PC-3 (cell line): ENCODE data around the gene C16orf95. TPM values are rescaled to one million over a fixed set of nuclear protein-coding genes. Genes with fewer than 3 reads are reported as not detected.

Experiments used
- ATAC-seq: fragments of 200-7000 bp; cut with Tn5 transposase; 2 replicates; pipeline ENCODE4 v1.9.1; 2020; ENCODE audit warnings: mild to moderate bottlenecking, moderate library complexity
- BruUV-seq: library from RNA; stranded (reverse); fragments of 400-500 nt; replicated peaks from 2 replicates; lab custom pipeline; 2021; lab: Mats Ljungman, UMichigan
- CTCF ChIA-PET: fragments of 300-600 bp; sonication (Branson Sonifier 250); formaldehyde crosslinking; loops from one replicate; lab custom pipeline; 2022; ENCODE audit warnings: antibody characterized with exemption; lab: Charles Lee
- POLR2A ChIA-PET: fragments of 300-600 bp; sonication (Branson Sonifier 250); formaldehyde crosslinking; loops from one replicate; lab custom pipeline; 2022; ENCODE audit warnings: antibody characterized with exemption; ENCODE audit not compliant: unreplicated experiment; lab: Charles Lee
- DNase-seq: peaks from one replicate; pipeline ENCODE4 v3.0.0-alpha.2; 2015
- H2AFZ ChIP-seq: fragments of 300-600 bp; sonication (generic); 2 replicates; pipeline ENCODE4 v1.6.0; 2016; ENCODE audit warnings: antibody characterized with exemption, low read length
- H3F3A ChIP-seq: fragments of 300-600 bp; sonication (generic); one replicate; pipeline ENCODE4 v1.6.0; 2017; ENCODE audit warnings: antibody characterized with exemption, low read length, control low read depth, mild to moderate bottlenecking; ENCODE audit not compliant: unreplicated experiment
- H3K27ac ChIP-seq: fragments of 300-600 bp; sonication (generic); 2 replicates; pipeline ENCODE4 v1.5.1; 2016; ENCODE audit warnings: mild to moderate bottlenecking, low read length
- H3K27me3 ChIP-seq: fragments of 300-600 bp; sonication (generic); 2 replicates; pipeline ENCODE4 v1.6.1; 2016; ENCODE audit warnings: low read length, mixed read lengths
- H3K36me3 ChIP-seq: fragments of 300-600 bp; sonication (generic); 2 replicates; pipeline ENCODE4 v1.6.1; 2016; ENCODE audit warnings: low read depth, mixed run types, low read length, mixed read lengths
- H3K4me1 ChIP-seq: fragments of 300-600 bp; sonication (generic); 2 replicates; pipeline ENCODE4 v1.5.1; 2016; ENCODE audit warnings: low read length; ENCODE audit not compliant: insufficient read depth
- H3K4me2 ChIP-seq: fragments of 300-600 bp; sonication (generic); 2 replicates; pipeline ENCODE4 v1.6.0; 2016; ENCODE audit warnings: low read length
- H3K4me3 ChIP-seq: fragments of 300-600 bp; sonication (generic); 2 replicates; pipeline ENCODE4 v1.5.1; 2016; ENCODE audit warnings: mild to moderate bottlenecking, low read length, mixed read lengths
- H3K79me2 ChIP-seq: fragments of 300-600 bp; sonication (generic); 2 replicates; pipeline ENCODE4 v1.6.1; 2017; ENCODE audit warnings: low read length, mixed read lengths
- H3K9ac ChIP-seq: fragments of 300-600 bp; sonication (generic); 2 replicates; pipeline ENCODE4 v1.6.0; 2016; ENCODE audit warnings: mild to moderate bottlenecking, low read length
- H3K9me2 ChIP-seq: fragments of 300-600 bp; sonication (generic); replicated peaks from 2 replicates; pipeline ENCODE4 v1.6.1; 2016; ENCODE audit warnings: mixed run types, low read length, mixed read lengths
- H3K9me3 ChIP-seq: fragments of 300-600 bp; sonication (generic); 2 replicates; pipeline ENCODE4 v1.6.1; 2016; ENCODE audit warnings: low read length, mixed read lengths
- H4K20me1 ChIP-seq: fragments of 300-600 bp; sonication (generic); 2 replicates; pipeline ENCODE4 v1.6.1; 2016; ENCODE audit warnings: low read length, mixed read lengths
- EZH2 ChIP-seq: fragments of 300-600 bp; sonication (generic); IDR thresholded peaks from one replicate; pipeline ENCODE4 v1.6.1; 2017; ENCODE audit warnings: antibody characterized with exemption, mild to moderate bottlenecking, low read length; ENCODE audit not compliant: unreplicated experiment
- EZH2phosphoT487 ChIP-seq: fragments of 300-600 bp; sonication (generic); IDR thresholded peaks from 2 replicates; pipeline ENCODE4 v1.6.1; 2018; ENCODE audit warnings: mild to moderate bottlenecking, antibody characterized with exemption, low read length, borderline replicate concordance
- intact Hi-C: fragments of 100-400 bp; cut with micrococcal nuclease; formaldehyde crosslinking; loops from 2 replicates; pipeline ENCODE4 v1.9.0; 2023
- total RNA-seq: library from RNA; depleted of rRNA; stranded (reverse); fragments of >200 nt; gene quantifications from 2 replicates; pipeline ENCODE4 v1.2.3, GENCODE V29; 2014
- TF ChIP-seq, protein P1 (sequence below): fragments of 300-600 bp; sonication (generic); conservative IDR thresholded peaks from 2 replicates; pipeline ENCODE4 v1.5.1; 2017; ENCODE audit warnings: antibody characterized with exemption, low read depth, mild to moderate bottlenecking, low read length

The C16orf95 gene
- total RNA-seq, 1 experiment from 2014 or later, result 2.4 TPM

DNA sequence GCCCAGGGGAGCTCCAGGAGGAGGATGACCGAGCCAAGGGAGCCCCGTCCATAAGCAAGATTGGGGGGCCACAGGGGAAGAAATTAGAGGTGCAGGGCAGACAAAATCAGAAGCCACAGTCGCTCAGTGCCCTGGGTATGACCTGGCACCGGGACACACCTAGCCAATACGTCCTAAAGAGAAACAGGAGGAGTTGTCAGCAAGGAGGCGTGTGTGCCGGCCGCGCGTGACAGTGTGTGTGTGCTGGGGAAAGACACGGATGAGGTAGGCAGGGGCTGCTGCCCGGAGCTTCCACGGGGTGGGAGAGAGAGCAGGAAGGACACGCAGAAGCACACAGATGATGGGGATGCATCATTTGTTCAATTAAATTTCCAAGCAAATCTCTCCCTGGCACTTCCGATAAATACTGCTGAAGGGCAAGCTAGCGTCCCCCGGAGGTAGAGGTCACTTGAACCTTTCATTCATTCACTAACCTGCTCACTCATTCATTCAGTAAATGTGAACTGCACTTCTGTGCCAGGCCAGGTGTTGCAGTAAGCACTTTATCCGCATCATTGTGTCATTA, 38.0 kb downstream of the C16orf95 start:
- H3K9me3 ChIP-seq, result no peaks in the 10 kb centered on the region
- DNase-seq (no peak), ATAC-seq (peak; percentile 14; the same call in 1 of the 2 replicates)
- peak overlapping the region; percentile 59; the same call in 1 of the 2 replicates for H3K4me2 ChIP-seq
- H3K36me3 ChIP-seq, result no peaks in the 10 kb centered on the region
- H2AFZ ChIP-seq, result 0 out of 2 replicates have a peak overlapping the region, but pooled peaks have one; percentile 27
- H3K9ac ChIP-seq, result no peak overlapping the region
- H3F3A ChIP-seq, result no peaks in the 10 kb centered on the region
- no peak overlapping the region for H3K27ac ChIP-seq
- no peak overlapping the region for H3K4me3 ChIP-seq
- H3K79me2 ChIP-seq, result no peaks in the 10 kb centered on the region
- H3K27me3 ChIP-seq, result no peaks in the 10 kb centered on the region
- intact Hi-C loops, result loop anchor here (2.0 kb wide), 3 partner anchors 72 to 216 kb away; no protein-coding TSS in a partner anchor
- BruUV-seq, result no TSS peak
- no peaks in the 10 kb centered on the region for H3K4me1 ChIP-seq
- H4K20me1 ChIP-seq, result no peaks in the 10 kb centered on the region
- ChIA-PET CTCF (interaction anchor here (0.6 to 0.8 kb wide), 6 partner anchors 52 to 715 kb away, joined by 3 to 4 read pairs (median 3); no protein-coding TSS in a partner anchor), POLR2A (no interaction called here)
- no peaks in the 10 kb centered on the region for H3K9me2 ChIP-seq
- TF ChIP-seq, protein P1, sequence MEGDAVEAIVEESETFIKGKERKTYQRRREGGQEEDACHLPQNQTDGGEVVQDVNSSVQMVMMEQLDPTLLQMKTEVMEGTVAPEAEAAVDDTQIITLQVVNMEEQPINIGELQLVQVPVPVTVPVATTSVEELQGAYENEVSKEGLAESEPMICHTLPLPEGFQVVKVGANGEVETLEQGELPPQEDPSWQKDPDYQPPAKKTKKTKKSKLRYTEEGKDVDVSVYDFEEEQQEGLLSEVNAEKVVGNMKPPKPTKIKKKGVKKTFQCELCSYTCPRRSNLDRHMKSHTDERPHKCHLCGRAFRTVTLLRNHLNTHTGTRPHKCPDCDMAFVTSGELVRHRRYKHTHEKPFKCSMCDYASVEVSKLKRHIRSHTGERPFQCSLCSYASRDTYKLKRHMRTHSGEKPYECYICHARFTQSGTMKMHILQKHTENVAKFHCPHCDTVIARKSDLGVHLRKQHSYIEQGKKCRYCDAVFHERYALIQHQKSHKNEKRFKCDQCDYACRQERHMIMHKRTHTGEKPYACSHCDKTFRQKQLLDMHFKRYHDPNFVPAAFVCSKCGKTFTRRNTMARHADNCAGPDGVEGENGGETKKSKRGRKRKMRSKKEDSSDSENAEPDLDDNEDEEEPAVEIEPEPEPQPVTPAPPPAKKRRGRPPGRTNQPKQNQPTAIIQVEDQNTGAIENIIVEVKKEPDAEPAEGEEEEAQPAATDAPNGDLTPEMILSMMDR, result no peak
- TF ChIP-seq EZH2phosphoT487, result no peak
- no peak for TF ChIP-seq EZH2

DNA sequence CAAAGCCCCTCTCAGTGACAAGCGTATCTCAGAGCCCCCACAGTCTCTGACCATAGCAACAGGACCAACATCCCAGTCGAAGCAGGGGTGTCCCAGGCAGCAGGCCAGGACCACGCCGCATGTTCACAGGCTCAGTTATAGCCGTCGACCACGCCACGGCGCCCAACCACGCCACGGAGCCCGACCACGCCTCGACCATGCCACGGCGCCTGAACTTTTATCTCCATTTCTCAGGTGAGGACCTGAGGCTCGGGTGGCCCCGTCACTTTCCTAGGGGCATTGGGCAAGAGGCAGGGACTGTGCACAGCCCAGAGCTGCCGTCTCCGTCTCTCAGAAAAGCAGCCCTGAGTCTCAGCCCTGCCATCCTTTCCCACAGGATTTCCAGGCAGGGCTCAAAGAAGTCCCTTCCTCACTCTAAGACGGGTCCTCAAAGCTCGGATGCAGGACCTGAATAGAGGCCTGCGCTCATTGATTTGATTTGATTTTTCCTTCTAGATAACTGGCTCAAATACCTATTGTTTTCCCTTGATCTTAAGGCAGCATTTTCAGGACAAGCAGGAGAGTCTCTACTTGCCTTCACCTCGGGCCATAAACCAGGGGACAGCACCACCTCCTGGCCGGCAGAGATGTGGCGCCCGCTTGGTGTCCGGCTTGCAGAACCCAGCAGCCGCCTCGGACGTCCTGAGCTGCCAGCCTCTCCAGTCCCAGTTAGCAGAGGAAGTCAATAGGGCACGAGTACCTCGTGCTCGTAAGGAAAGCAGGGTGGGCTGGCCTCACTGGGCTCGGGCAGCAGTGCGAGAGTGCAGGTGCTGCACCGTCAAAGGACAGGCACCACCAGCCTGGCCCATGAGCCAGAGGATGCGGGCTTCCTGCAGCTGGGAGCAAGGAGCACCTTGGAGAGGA, 38.8 kb downstream of the C16orf95 start:
- Histone ChIP-seq H4K20me1 (no peaks in the 10 kb centered on the region), H3K4me3 (no peak overlapping the region), H3K4me2 (peak overlapping the region; percentile 59; the same call in 1 of the 2 replicates), H3F3A (no peaks in the 10 kb centered on the region), H3K36me3 (no peaks in the 10 kb centered on the region), H3K27me3 (no peaks in the 10 kb centered on the region), H3K79me2 (no peaks in the 10 kb centered on the region), H3K9me3 (no peaks in the 10 kb centered on the region), H2AFZ (0 out of 2 replicates have a peak overlapping the region, but pooled peaks have one; percentile 27), H3K4me1 (no peaks in the 10 kb centered on the region), H3K9ac (no peak overlapping the region), H3K9me2 (no peaks in the 10 kb centered on the region), H3K27ac (no peak overlapping the region)
- ATAC-seq, result peak; percentile 99
- intact Hi-C loops, result loop anchor here (1.0 to 2.0 kb wide), 4 partner anchors 72 to 715 kb away; no protein-coding TSS in a partner anchor
- ChIA-PET CTCF (interaction anchor here (0.6 to 0.8 kb wide), 6 partner anchors 51 to 714 kb away, joined by 3 to 4 read pairs (median 3); no protein-coding TSS in a partner anchor), POLR2A (no interaction called here)
- DNase-seq, result peak; percentile 69
- no TSS peak for BruUV-seq
- TF ChIP-seq EZH2phosphoT487 (no peak), EZH2 (no peak)
- TF ChIP-seq, protein P1, result peak; percentile 88
